ENCODE data around the gene AFF2.

Gene AFF2

GRCh38 chrX:148755111-148755510 is 254.7 kb downstream of the AFF2 start:
- H3K27me3 ChIP-seq (ENCODE audit: control insufficient read depth, insufficient read depth, low read length), result no peaks in the 10 kb centered on the region
- no peaks in the 10 kb centered on the region for H3K9me3 ChIP-seq (ENCODE audit: control insufficient read depth, low read length)
- no peaks in the 10 kb centered on the region for H3K79me2 ChIP-seq
- no peak overlapping the region for H3K4me3 ChIP-seq (ENCODE audit: low read depth, low read length)
- H3K4me2 ChIP-seq (ENCODE audit: low read length), result no peak overlapping the region
- no peak overlapping the region for H3K27ac ChIP-seq
- no peak for TF ChIP-seq CTCF (IDR thresholded peaks at IDR 0.05)
- no peak overlapping the region for H2AFZ ChIP-seq
- H3K4me1 ChIP-seq, result no peaks in the 10 kb centered on the region
- no peaks in the 10 kb centered on the region for H3K36me3 ChIP-seq (ENCODE audit: control insufficient read depth, insufficient read depth, low read length)
- H3K9ac ChIP-seq, result no peak overlapping the region

- Histone ChIP-seq H3K36me3 (ENCODE audit: control insufficient read depth, insufficient read depth, low read length) (no peaks in the 10 kb centered on the region), H3K9me3 (ENCODE audit: control insufficient read depth, low read length) (no peaks in the 10 kb centered on the region), H3K9ac (no peak overlapping the region), H3K4me2 (ENCODE audit: low read length) (no peak overlapping the region), H3K4me1 (no peaks in the 10 kb centered on the region), H3K27ac (no peak overlapping the region), H3K27me3 (ENCODE audit: control insufficient read depth, insufficient read depth, low read length) (no peaks in the 10 kb centered on the region), H2AFZ (no peak overlapping the region), H3K79me2 (no peaks in the 10 kb centered on the region), H3K4me3 (ENCODE audit: low read depth, low read length) (no peak overlapping the region)
- TF ChIP-seq CTCF (IDR thresholded peaks at IDR 0.05), result no peak
Observed at GRCh38 chrX:148763896-148764295, 263.5 kb downstream of the AFF2 start.

GRCh38 chrX:148768296-148768695 is 267.9 kb downstream of the AFF2 start:
- no peaks in the 10 kb centered on the region for H3K79me2 ChIP-seq
- no peak overlapping the region for H3K4me2 ChIP-seq (ENCODE audit: low read length)
- no peak overlapping the region for H3K9ac ChIP-seq
- no peak overlapping the region for H3K4me3 ChIP-seq (ENCODE audit: low read depth, low read length)
- no peak overlapping the region for H2AFZ ChIP-seq
- H3K27me3 ChIP-seq (ENCODE audit: control insufficient read depth, insufficient read depth, low read length), result no peaks in the 10 kb centered on the region
- H3K36me3 ChIP-seq (ENCODE audit: control insufficient read depth, insufficient read depth, low read length), result no peaks in the 10 kb centered on the region
- TF ChIP-seq CTCF (IDR thresholded peaks at IDR 0.05), result no peak
- no peaks in the 10 kb centered on the region for H3K9me3 ChIP-seq (ENCODE audit: control insufficient read depth, low read length)
- no peak overlapping the region for H3K27ac ChIP-seq
- H3K4me1 ChIP-seq, result no peaks in the 10 kb centered on the region

- Histone ChIP-seq H3K36me3 (ENCODE audit: control insufficient read depth, insufficient read depth, low read length) (no peaks in the 10 kb centered on the region), H3K27ac (no peak overlapping the region), H3K9me3 (ENCODE audit: control insufficient read depth, low read length) (no peaks in the 10 kb centered on the region), H3K9ac (no peak overlapping the region), H2AFZ (no peak overlapping the region), H3K4me3 (ENCODE audit: low read depth, low read length) (no peak overlapping the region), H3K4me1 (no peaks in the 10 kb centered on the region), H3K79me2 (no peaks in the 10 kb centered on the region), H3K4me2 (ENCODE audit: low read length) (no peak overlapping the region), H3K27me3 (ENCODE audit: control insufficient read depth, insufficient read depth, low read length) (no peaks in the 10 kb centered on the region)
- no peak for TF ChIP-seq CTCF (IDR thresholded peaks at IDR 0.05)
Observed at GRCh38 chrX:148771440-148771839, 271.0 kb downstream of the AFF2 start.

- H3K9me3 ChIP-seq (ENCODE audit: control insufficient read depth, low read length), result no peaks in the 10 kb centered on the region
- no peaks in the 10 kb centered on the region for H3K36me3 ChIP-seq (ENCODE audit: control insufficient read depth, insufficient read depth, low read length)
- no peaks in the 10 kb centered on the region for H3K4me1 ChIP-seq
- no peak for TF ChIP-seq CTCF (IDR thresholded peaks at IDR 0.05)
- H3K27me3 ChIP-seq (ENCODE audit: control insufficient read depth, insufficient read depth, low read length), result no peaks in the 10 kb centered on the region
- H3K9ac ChIP-seq, result no peak overlapping the region
- H3K4me3 ChIP-seq (ENCODE audit: low read depth, low read length), result no peak overlapping the region
- no peak overlapping the region for H3K4me2 ChIP-seq (ENCODE audit: low read length)
- no peak overlapping the region for H2AFZ ChIP-seq
- H3K79me2 ChIP-seq, result no peaks in the 10 kb centered on the region
- no peak overlapping the region for H3K27ac ChIP-seq
Observed at GRCh38 chrX:148774276-148774675, 273.9 kb downstream of the AFF2 start.
